Upper lobe of right lung (tissue), 1 donor: ENCODE data around the gene UBR3. TPM values are rescaled to one million over a fixed set of nuclear protein-coding genes. Genes with fewer than 3 reads are reported as not detected.

Experiments
- ATAC-seq: fragments of 200-7000 bp; cut with Tn5 transposase; one replicate; pipeline ENCODE4 v1.9.1; 2020; ENCODE audit warnings: mild to moderate bottlenecking, moderate library complexity
- DNase-seq: peaks from one replicate; pipeline ENCODE4 v3.0.0-alpha.2; 2020
- H3K27ac ChIP-seq: fragments of 200-600 bp; one replicate; pipeline ENCODE4 v1.8.0; 2022
- H3K27me3 ChIP-seq: fragments of 200-600 bp; one replicate; pipeline ENCODE4 v1.8.0; 2022; ENCODE audit warnings: mild to moderate bottlenecking
- H3K36me3 ChIP-seq: fragments of 200-600 bp; one replicate; pipeline ENCODE4 v1.8.0; 2022
- H3K4me1 ChIP-seq: fragments of 200-600 bp; one replicate; pipeline ENCODE4 v1.8.0; 2022
- H3K4me3 ChIP-seq: fragments of 200-600 bp; one replicate; pipeline ENCODE4 v1.8.0; 2022; ENCODE audit warnings: mild to moderate bottlenecking
- H3K9me3 ChIP-seq: fragments of 200-600 bp; one replicate; pipeline ENCODE4 v1.8.0; 2022
- CTCF ChIP-seq: fragments of 200-600 bp; IDR thresholded peaks from one replicate; pipeline ENCODE4 v1.8.0; 2022; ENCODE audit warnings: antibody characterized with exemption
- intact Hi-C: fragments of 100-400 bp; cut with DNase I; formaldehyde crosslinking; loops from one replicate; pipeline ENCODE4 v1.11.0; 2022
- total RNA-seq: library from RNA; stranded (reverse); fragmentation: NEBNext Ultra II Directional; extraction: Animal tissue kit (Norgen Biotek cat#: 25700); gene quantifications from one replicate; pipeline ENCODE4 v1.2.1, GENCODE V29; 2021
- donor health status: DM: no; HTN: yes; CAD: no; lungs with severe emphysema.

Gene UBR3
- total RNA-seq, 1 donor from 2014 or later = 42.8 TPM

GRCh38 chr2:169966454-169966853, 139.2 kb downstream of the UBR3 start:
- no peak for TF ChIP-seq CTCF
- Histone ChIP-seq H3K4me3 (no peak overlapping the region), H3K27ac (no peak overlapping the region), H3K27me3 (no peaks in the 10 kb centered on the region), H3K9me3 (no peaks in the 10 kb centered on the region), H3K36me3 (peaks cover 33% of the 10 kb centered on the region), H3K4me1 (no peaks in the 10 kb centered on the region)
- DNase-seq = no peak
- intact Hi-C loops = no loop called here
- ATAC-seq = no peak

- no peak for ATAC-seq
- TF ChIP-seq CTCF = no peak
- DNase-seq = no peak
- Histone ChIP-seq H3K27ac (no peak overlapping the region), H3K9me3 (no peaks in the 10 kb centered on the region), H3K27me3 (no peaks in the 10 kb centered on the region), H3K4me3 (no peak overlapping the region), H3K4me1 (no peaks in the 10 kb centered on the region), H3K36me3 (peaks cover 16% of the 10 kb centered on the region)
- intact Hi-C loops = no loop called here
These were observed 141.5 kb downstream of the UBR3 start for GRCh38 chr2:169968743-169969142.

GRCh38 chr2:169975221-169975620, 148.0 kb downstream of the UBR3 start:
- H3K27me3 ChIP-seq = no peaks in the 10 kb centered on the region
- ATAC-seq (no peak), DNase-seq (no peak)
- H3K9me3 ChIP-seq = peaks cover 10% of the 10 kb centered on the region
- peaks cover 8% of the 10 kb centered on the region for H3K36me3 ChIP-seq
- intact Hi-C loops = no loop called here
- no peak overlapping the region for H3K27ac ChIP-seq
- H3K4me1 ChIP-seq = no peaks in the 10 kb centered on the region
- H3K4me3 ChIP-seq = no peak overlapping the region
- TF ChIP-seq CTCF = no peak

GRCh38 chr2:169976335-169976851, 149.1 kb downstream of the UBR3 start:
- peaks cover 8% of the 10 kb centered on the region for H3K36me3 ChIP-seq
- H3K4me3 ChIP-seq = no peak overlapping the region
- no peaks in the 10 kb centered on the region for H3K27me3 ChIP-seq
- H3K9me3 ChIP-seq = peaks cover 10% of the 10 kb centered on the region
- TF ChIP-seq CTCF = no peak
- H3K27ac ChIP-seq = no peak overlapping the region
- no peaks in the 10 kb centered on the region for H3K4me1 ChIP-seq
- intact Hi-C loops = no loop called here
- DNase-seq (no peak), ATAC-seq (no peak)

- DNase-seq (no peak), ATAC-seq (peak; percentile 68)
- Histone ChIP-seq H3K27me3 (no peaks in the 10 kb centered on the region), H3K27ac (no peak overlapping the region), H3K4me3 (no peak overlapping the region), H3K4me1 (no peaks in the 10 kb centered on the region), H3K9me3 (peaks cover 10% of the 10 kb centered on the region), H3K36me3 (peaks cover 8% of the 10 kb centered on the region)
- no peak for TF ChIP-seq CTCF
- intact Hi-C loops = no loop called here
These were observed 150.3 kb downstream of the UBR3 start for GRCh38 chr2:169977530-169977929.
